Measurements from ENCODE around the gene UBE2N.
"Not testable (repeated sequence)": the region's sequence is repeated elsewhere in the genome, so short reads cannot be mapped to it uniquely, and the experiment has no call there.

UBE2N gene

DNA sequence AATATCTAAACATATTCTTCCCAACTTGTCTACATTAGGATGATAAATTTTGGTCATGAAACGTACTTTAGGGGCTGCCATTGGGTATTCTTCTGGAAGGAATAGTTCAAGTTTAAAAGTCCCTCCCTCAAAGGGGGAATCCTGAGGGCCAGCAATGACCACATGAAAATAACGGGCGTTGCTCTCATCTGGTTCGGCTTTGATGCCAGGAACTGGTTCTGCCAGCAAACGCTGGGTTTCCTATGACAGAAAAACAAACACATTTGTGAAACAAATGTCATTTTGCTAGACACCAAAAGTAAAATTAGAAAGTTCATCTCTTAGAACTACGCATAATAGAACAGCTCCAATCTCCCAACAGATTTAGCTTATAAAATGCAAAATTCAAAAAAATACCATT is 30.7 kb downstream of the UBE2N start:
- DNase-seq (ENCODE audit: low read depth, low spot score) = not testable (repeated sequence)

GRCh38 chr12:93409343-93410187 is 32.2 kb downstream of the UBE2N start:
- DNase-seq (ENCODE audit: low read depth, low spot score) = not testable (repeated sequence)

DNA sequence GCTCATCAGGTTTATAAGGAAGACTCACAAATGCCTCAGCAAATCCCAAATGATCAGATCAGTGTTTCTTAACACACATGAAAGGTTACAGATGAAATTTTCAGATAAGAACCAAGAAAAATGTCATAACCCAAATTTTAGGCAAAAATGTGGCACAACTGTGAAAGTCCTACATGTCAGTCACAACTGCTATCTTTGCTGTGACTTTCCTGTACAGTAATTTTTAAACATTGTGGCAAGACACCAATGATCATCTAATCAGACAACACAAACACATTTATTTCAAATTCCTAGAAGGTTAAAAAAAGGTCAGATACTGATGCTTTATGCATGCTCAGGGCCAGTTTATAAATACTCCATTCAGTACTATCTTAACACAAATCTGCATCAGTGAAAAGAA is 32.9 kb downstream of the UBE2N start:
- no peak for DNase-seq (ENCODE audit: low read depth, low spot score)

DNA sequence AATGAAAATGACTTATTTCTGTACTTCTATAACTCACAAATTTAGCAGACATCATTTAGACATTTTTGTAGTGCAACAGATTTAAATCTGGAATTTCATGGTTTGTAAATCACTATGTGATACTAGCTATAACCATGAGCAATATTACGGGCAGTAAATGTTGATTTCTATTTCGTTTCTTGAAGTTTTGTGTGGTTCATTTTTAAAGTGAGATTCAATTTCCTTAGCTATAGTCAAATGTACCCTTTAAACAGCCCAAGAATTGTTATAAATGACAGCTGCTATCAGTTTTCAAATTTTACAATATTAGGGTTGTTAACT is 33.8 kb downstream of the UBE2N start:
- no peak for DNase-seq (ENCODE audit: low read depth, low spot score)

GRCh38 chr12:93407054-93407962 is 34.4 kb downstream of the UBE2N start:
- no peak for DNase-seq (ENCODE audit: low read depth, low spot score)

DNA sequence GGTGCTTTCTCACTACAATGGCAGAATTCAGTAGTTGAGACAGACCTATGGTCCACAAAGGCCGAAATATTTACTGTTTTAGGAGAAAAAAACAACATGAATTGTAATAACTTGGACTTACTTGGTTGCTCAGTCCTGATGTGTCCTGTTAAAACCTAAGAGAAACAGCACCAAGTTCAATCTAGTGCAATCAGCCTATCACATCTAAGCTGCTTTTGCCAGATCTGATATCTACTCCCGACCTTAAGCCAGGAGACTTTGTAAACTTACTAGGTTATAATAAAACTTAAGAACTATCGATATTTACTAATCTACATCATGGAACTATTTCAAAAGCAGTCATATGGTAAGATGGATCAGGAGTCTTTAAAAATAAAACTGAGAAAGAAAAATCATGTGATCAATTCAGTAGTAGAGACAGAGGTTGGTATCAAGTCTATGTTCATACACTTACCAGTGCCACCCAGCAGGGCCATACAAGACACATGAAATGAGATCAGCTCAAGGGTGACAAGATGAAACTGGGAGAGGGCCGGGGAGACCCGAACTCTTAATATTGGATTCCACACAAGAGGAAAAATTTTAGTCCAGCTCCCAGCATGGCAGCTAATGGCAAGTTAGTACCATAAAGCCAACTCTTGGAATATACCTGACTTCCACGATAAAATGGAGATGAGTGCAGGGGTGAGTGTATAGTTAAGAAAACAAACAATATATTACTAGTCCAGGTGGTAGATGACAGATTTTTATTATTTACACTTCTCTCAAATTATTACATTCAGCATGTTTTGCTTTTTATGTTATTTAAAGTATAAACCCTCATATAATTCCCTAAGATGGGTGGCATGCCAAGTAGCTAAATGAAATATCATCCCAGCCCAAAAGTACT is 36.5 kb downstream of the UBE2N start:
- DNase-seq (ENCODE audit: low read depth, low spot score) = no peak

GRCh38 chr12:93403988-93404803 is 37.6 kb downstream of the UBE2N start:
- no peak for DNase-seq (ENCODE audit: low read depth, low spot score)

GRCh38 chr12:93402333-93403311 is 39.1 kb downstream of the UBE2N start:
- no peak for DNase-seq (ENCODE audit: low read depth, low spot score)

DNA sequence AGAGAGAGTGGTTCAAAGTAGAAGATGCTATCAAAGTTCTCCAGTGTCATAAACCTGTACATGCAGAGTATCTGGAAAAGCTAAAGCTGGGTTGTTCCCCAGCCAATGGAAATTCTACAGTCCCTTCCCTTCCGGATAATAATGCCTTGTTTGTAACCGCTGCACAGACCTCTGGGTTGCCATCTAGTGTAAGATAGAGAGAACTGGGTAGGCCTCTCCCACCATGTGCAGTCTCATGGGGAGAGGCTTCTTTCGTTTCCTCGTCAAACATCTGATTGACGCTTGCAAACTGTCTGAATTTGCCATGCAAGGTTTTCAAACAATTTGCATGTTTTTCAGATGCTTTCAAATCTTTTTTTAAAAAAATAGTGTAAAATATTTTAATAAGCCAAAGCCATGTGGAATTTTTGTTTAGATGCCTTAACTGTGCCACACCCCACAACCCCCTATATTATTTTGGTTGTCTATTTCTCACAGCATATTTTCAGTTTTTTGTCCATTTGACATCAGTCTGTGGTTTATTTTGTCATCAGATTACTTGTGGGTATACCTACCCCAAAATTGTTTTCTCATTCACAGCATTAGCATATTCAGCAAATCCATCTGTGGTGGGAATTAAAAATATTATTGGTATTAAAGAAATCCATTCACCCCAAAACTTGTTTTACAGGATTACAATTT is 42.4 kb downstream of the UBE2N start:
- not testable (repeated sequence) for DNase-seq (ENCODE audit: low read depth, low spot score)

- no peak for DNase-seq (ENCODE audit: low read depth, low spot score)
These were observed 44.3 kb downstream of the UBE2N start for GRCh38 chr12:93397412-93397811.

- no peak for DNase-seq (ENCODE audit: low read depth, low spot score)
These were observed 48.3 kb downstream of the UBE2N start for GRCh38 chr12:93393425-93393824.

DNA sequence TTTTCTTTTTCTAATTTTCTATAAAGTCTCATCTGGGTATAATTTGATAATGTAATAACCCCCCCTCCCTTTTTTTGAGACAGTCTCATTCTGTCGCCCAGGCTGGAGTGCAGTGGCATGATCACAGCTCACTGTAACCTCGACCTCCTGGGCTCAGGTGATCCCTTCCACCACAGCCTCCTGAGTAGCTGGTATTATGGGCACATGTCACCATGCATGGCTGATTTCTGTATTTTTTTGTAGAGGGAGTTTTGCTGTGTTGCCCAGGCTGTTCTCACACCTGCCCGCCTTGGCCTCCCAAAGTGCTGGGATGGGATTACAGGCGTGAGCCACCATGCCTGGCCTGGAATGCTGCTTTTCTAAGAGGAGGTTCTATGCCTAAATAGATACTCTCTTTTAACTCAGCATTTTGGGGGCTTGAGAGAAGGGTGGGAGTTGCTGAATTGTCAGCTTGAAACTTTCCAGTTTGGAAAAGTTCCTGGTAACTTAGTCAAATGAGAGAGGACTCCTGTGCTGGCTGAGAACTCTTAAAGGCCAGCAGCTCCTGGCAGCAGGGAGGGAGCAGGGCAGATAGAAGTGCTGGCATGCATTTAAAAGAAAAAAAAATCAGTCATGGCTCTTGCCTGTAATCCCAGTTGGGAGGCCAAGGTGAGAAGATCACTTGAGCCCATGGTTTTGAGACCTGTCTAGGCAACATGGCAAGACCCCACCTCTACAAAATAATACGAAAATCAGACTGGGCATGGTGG is 51.0 kb downstream of the UBE2N start:
- DNase-seq (ENCODE audit: low read depth, low spot score) = no peak

DNA sequence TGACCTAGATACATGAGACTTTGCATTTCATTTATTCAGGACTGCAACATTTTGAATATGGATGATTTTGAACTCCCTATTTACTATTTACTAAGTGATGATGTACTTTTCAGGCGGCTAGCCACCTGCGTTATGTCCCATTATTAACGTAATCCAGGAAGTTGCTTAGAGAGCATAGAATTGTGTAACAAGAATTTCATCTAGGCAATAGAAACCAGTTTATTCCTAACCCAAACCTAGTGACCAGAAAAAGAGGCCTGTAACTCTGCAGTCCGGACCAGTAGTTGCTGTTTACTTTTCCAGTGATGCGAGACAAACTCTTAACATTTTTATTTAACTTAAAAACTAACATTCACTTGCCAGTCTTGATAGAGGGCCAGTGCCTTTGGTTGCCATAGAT is 51.7 kb downstream of the UBE2N start:
- DNase-seq (ENCODE audit: low read depth, low spot score) = no peak

DNA sequence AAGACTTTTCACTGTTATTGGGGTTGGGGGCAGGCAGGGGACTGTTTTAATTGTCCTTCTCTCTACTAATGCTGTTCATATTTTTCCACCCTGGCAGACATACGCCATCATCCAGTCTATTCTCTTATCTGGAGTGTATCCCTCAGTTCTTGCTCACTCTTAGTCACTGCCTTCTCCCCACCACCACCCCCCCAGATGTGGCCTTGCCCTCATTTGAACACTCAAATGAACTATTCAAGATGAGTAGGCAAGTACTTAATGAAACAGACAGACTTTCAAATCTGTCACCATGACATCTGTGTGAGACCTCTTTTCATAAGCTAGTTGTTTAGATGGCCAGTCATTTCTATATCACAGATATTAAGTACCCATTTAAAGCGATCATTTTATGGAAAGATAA is 54.0 kb downstream of the UBE2N start:
- DNase-seq (ENCODE audit: low read depth, low spot score) = no peak

DNA sequence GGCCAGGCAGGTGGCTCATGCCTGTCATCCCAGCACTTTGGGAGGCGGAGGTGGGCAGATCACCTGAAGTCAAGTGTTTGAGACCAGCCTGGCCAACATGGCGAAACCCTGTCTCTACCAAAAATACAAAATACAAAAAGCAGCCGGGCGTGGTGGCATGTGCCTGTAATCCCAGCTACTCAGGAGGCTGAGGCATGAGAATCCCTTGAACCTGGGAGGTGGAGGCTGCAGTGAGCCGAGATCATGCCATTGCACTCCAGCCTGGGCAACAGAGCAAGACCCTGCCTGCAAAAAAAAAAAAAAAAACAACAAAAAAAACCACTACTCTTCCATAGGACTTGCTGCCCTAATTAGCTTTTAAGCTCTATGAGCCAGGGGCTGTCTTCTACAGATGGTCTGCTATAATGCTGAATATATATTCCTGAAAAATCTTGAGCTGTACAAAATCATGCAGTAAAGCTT is 59.7 kb downstream of the UBE2N start:
- DNase-seq (ENCODE audit: low read depth, low spot score) = not testable (repeated sequence)

DNA sequence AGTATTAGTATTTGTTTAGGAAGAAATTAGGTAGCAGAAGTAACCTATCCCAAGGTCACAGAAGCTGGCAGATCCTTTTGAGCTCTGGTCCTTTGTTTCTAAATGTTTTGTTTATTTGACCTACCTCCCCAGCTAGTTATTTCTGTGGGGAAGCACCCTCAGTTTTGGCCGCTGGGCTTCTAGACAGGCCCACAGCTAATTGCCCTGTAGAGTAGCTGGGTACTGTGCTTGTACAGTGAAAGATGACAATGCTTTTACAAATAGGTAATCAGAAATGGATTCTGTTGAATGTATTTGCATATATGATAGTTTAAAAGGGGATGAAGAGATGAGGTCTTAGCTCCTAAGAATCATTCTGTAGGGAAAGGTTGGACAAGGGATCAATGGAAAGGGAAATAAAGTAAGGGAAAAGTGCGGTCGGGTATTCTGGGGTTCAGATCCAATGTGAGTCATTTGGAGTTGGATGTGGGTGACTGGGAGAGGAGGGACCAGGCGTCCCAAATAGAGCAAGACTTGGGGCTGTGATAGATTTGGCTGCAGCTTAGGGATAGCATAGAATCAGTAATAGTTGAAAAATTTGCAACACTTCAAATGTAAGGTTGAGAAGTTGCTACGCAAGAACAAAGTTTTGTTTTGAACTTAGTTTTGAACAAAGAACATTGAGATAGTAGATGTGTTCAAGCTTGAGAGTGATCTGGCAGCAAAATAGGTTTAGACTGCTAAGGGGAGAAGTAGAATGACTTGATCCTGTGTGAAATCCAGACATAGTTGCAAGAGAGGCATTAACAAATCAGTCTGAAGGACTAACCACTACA is 60.4 kb downstream of the UBE2N start:
- no peak for DNase-seq (ENCODE audit: low read depth, low spot score)

GRCh38 chr12:93380480-93381121 is 61.1 kb downstream of the UBE2N start:
- no peak for DNase-seq (ENCODE audit: low read depth, low spot score)
